WTC11 (cell line): ENCODE data around the gene CABP2. TPM values are rescaled to one million over a fixed set of nuclear protein-coding genes. Genes with fewer than 3 reads are reported as not detected.
A peak's percentile ranks its signal among the peaks of the same experiment; 100 is the strongest.

Source experiments
- ATAC-seq: fragments of 200-7000 bp; cut with Tn5 transposase; 2 replicates; pipeline ENCODE4 v1.10.0; 2021; ENCODE audit warnings: mild to moderate bottlenecking, moderate library complexity
- CTCF ChIA-PET: fragments of 300-600 bp; sonication (Branson Sonifier 250); formaldehyde crosslinking; loops from one replicate; lab custom pipeline; 2021; ENCODE audit warnings: antibody characterized with exemption; lab: Charles Lee
- POLR2A ChIA-PET: fragments of 350-600 bp; sonication (Branson Sonifier 250); formaldehyde crosslinking; loops from one replicate; lab custom pipeline; 2021; ENCODE audit warnings: antibody characterized with exemption; lab: Charles Lee
- DNase-seq: peaks from one replicate; pipeline ENCODE4 v3.0.0; 2021; ENCODE audit warnings: low spot score
- H3K27ac Mint-ChIP-seq: 2 replicates; pipeline ENCODE4 v1.8.0; 2021; ENCODE audit warnings: mixed read lengths
- H3K27me3 Mint-ChIP-seq: 2 replicates; pipeline ENCODE4 v1.8.0; 2021; ENCODE audit warnings: low read depth, mild to moderate bottlenecking, moderate library complexity, mixed read lengths
- H3K36me3 Mint-ChIP-seq: 2 replicates; pipeline ENCODE4 v1.8.0; 2021; ENCODE audit warnings: mixed read lengths
- H3K4me1 Mint-ChIP-seq: 2 replicates; pipeline ENCODE4 v1.8.0; 2022; ENCODE audit warnings: mixed read lengths
- H3K4me3 Mint-ChIP-seq: 2 replicates; pipeline ENCODE4 v1.8.0; 2021; ENCODE audit warnings: mild to moderate bottlenecking, moderate library complexity, mixed read lengths
- H3K9me3 Mint-ChIP-seq: 2 replicates; pipeline ENCODE4 v1.8.0; 2021; ENCODE audit warnings: mixed read lengths
- CREM ChIP-seq: sonication (generic); formaldehyde crosslinking; IDR thresholded peaks from 2 replicates; pipeline ENCODE4 v1.8.1; 2022; ENCODE audit warnings: mild to moderate bottlenecking, missing genetic modification reagents, moderate library complexity
- ETV6 ChIP-seq: sonication (generic); formaldehyde crosslinking; IDR thresholded peaks from 2 replicates; pipeline ENCODE4 v1.8.1; 2022; ENCODE audit warnings: mild to moderate bottlenecking, missing genetic modification reagents
- GABPB1 ChIP-seq: sonication (generic); formaldehyde crosslinking; IDR thresholded peaks from 2 replicates; pipeline ENCODE4 v1.8.1; 2023; ENCODE audit warnings: mild to moderate bottlenecking, missing genetic modification reagents
- NFATC4 ChIP-seq: fragments of 250-450 bp; sonication (Bioruptor Pico); IDR thresholded peaks from 2 replicates; pipeline ENCODE4 v1.9.0; 2021; ENCODE audit warnings: mild to moderate bottlenecking
- NFE2L1 ChIP-seq: sonication (generic); formaldehyde crosslinking; IDR thresholded peaks from 2 replicates; pipeline ENCODE4 v1.8.1; 2023; ENCODE audit warnings: missing genetic modification reagents
- NFYB ChIP-seq: sonication (generic); formaldehyde crosslinking; conservative IDR thresholded peaks from 2 replicates; pipeline ENCODE4 v1.8.0; 2022; ENCODE audit warnings: low read depth, missing genetic modification reagents
- NR3C1 ChIP-seq: sonication (generic); formaldehyde crosslinking; conservative IDR thresholded peaks from 2 replicates; pipeline ENCODE4 v1.8.1; 2023; ENCODE audit warnings: low read depth, mild to moderate bottlenecking, missing genetic modification reagents
- SP1 ChIP-seq: sonication (generic); formaldehyde crosslinking; conservative IDR thresholded peaks from 2 replicates; pipeline ENCODE4 v1.8.1; 2022; ENCODE audit warnings: missing genetic modification reagents
- ZNF121 ChIP-seq: sonication (generic); formaldehyde crosslinking; IDR thresholded peaks from 2 replicates; pipeline ENCODE4 v1.8.0; 2023; ENCODE audit warnings: missing genetic modification reagents
- ZNF232 ChIP-seq: sonication (generic); formaldehyde crosslinking; IDR thresholded peaks from 2 replicates; pipeline ENCODE4 v1.8.0; 2022; ENCODE audit warnings: mild to moderate bottlenecking, missing genetic modification reagents
- total RNA-seq: library from RNA; stranded (reverse); gene quantifications from 3 replicates; pipeline ENCODE4 v1.2.3, GENCODE V29; 2021
- TF ChIP-seq, protein P1 (sequence below): sonication (generic); formaldehyde crosslinking; IDR thresholded peaks from 2 replicates; pipeline ENCODE4 v1.8.0; 2022; ENCODE audit warnings: missing genetic modification reagents
- TF ChIP-seq, protein P2 (sequence below): sonication (generic); formaldehyde crosslinking; IDR thresholded peaks from 2 replicates; pipeline ENCODE4 v1.8.0; 2023; ENCODE audit warnings: missing genetic modification reagents, mild to moderate bottlenecking, borderline replicate concordance
- TF ChIP-seq, protein P3 (sequence below): fragments of 250-450 bp; sonication (Bioruptor Pico); conservative IDR thresholded peaks from 2 replicates; pipeline ENCODE4 v1.9.0; 2021; ENCODE audit warnings: mild to moderate bottlenecking
- TF ChIP-seq, protein P4 (sequence below): sonication (generic); formaldehyde crosslinking; IDR thresholded peaks from 2 replicates; pipeline ENCODE4 v1.8.1; 2022; ENCODE audit warnings: low read depth, missing genetic modification reagents, borderline replicate concordance
- TF ChIP-seq, protein P5 (sequence below): sonication (generic); formaldehyde crosslinking; IDR thresholded peaks from 2 replicates; pipeline ENCODE4 v1.8.0; 2022; ENCODE audit warnings: mild to moderate bottlenecking, missing genetic modification reagents
- TF ChIP-seq, protein P6 (sequence below): sonication (generic); formaldehyde crosslinking; IDR thresholded peaks from 2 replicates; pipeline ENCODE4 v1.8.0; 2022; ENCODE audit warnings: mild to moderate bottlenecking, missing genetic modification reagents
- TF ChIP-seq, protein P7 (sequence below): fragments of 200-600 bp; IDR thresholded peaks from 2 replicates; pipeline ENCODE4 v1.8.0; 2022; ENCODE audit warnings: antibody characterized with exemption
- TF ChIP-seq, protein P8 (sequence below): sonication (generic); formaldehyde crosslinking; IDR thresholded peaks from 2 replicates; pipeline ENCODE4 v1.8.1; 2023; ENCODE audit warnings: mild to moderate bottlenecking, missing genetic modification reagents

Gene CABP2
- total RNA-seq, 1 experiment from 2014 or later, result not detected

DNA sequence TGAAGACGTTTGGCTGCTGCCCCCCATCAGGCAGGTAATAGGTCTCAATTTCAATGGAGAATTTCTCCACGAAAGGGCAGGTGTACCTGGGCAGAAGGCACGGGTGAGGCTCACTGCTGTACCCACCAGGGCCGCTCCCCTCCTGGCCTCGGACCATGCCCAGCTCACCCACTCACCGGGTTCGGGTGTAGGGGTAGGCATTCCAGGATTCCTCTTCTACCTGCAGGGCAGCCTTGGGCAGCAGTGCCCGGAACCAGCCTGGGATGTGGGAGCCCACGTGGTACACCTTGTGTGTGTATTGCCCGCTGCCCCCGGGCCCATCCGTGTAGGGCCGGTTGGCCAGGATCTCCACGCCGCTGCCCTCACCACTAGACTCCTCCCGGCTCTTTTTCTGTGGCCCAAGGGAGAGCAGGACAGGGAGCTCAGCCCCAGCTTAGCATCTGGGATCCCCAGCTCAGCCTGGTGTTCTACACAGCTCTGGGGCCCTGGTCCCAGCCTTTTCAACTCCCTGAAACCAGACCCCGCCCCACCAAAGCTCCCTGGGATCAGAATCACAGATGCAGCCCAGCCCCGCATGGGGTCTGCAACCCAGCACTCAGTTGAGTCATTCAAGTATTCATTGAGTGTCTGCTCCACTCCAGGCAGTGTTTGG lies 20.8 kb downstream of the CABP2 start:
- H3K27me3 Mint-ChIP-seq, result peaks cover 12% of the 10 kb centered on the region
- H3K4me3 Mint-ChIP-seq, result peak overlapping the region; percentile 55
- ATAC-seq, result no peak
- peaks cover 2% of the 10 kb centered on the region; the same call in 1 of the 2 replicates for H3K36me3 Mint-ChIP-seq
- CTCF ChIA-PET, result interaction anchor here (1.1 kb wide), 2 partner anchors 101 to 151 kb away, joined by 3 read pairs; partner anchors contain the start of gene PPP1CA
- H3K9me3 Mint-ChIP-seq, result no peaks in the 10 kb centered on the region
- no peak overlapping the region for H3K27ac Mint-ChIP-seq
- peaks cover 23% of the 10 kb centered on the region for H3K4me1 Mint-ChIP-seq
- POLR2A ChIA-PET, result no interaction called here
- no peak for DNase-seq
- TF ChIP-seq, protein P1, sequence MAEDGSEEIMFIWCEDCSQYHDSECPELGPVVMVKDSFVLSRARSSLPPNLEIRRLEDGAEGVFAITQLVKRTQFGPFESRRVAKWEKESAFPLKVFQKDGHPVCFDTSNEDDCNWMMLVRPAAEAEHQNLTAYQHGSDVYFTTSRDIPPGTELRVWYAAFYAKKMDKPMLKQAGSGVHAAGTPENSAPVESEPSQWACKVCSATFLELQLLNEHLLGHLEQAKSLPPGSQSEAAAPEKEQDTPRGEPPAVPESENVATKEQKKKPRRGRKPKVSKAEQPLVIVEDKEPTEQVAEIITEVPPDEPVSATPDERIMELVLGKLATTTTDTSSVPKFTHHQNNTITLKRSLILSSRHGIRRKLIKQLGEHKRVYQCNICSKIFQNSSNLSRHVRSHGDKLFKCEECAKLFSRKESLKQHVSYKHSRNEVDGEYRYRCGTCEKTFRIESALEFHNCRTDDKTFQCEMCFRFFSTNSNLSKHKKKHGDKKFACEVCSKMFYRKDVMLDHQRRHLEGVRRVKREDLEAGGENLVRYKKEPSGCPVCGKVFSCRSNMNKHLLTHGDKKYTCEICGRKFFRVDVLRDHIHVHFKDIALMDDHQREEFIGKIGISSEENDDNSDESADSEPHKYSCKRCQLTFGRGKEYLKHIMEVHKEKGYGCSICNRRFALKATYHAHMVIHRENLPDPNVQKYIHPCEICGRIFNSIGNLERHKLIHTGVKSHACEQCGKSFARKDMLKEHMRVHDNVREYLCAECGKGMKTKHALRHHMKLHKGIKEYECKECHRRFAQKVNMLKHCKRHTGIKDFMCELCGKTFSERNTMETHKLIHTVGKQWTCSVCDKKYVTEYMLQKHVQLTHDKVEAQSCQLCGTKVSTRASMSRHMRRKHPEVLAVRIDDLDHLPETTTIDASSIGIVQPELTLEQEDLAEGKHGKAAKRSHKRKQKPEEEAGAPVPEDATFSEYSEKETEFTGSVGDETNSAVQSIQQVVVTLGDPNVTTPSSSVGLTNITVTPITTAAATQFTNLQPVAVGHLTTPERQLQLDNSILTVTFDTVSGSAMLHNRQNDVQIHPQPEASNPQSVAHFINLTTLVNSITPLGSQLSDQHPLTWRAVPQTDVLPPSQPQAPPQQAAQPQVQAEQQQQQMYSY (CRISPR knock-in tag), result no peak
- no peak for TF ChIP-seq NFYB (CRISPR knock-in tag)
- TF ChIP-seq, protein P2, sequence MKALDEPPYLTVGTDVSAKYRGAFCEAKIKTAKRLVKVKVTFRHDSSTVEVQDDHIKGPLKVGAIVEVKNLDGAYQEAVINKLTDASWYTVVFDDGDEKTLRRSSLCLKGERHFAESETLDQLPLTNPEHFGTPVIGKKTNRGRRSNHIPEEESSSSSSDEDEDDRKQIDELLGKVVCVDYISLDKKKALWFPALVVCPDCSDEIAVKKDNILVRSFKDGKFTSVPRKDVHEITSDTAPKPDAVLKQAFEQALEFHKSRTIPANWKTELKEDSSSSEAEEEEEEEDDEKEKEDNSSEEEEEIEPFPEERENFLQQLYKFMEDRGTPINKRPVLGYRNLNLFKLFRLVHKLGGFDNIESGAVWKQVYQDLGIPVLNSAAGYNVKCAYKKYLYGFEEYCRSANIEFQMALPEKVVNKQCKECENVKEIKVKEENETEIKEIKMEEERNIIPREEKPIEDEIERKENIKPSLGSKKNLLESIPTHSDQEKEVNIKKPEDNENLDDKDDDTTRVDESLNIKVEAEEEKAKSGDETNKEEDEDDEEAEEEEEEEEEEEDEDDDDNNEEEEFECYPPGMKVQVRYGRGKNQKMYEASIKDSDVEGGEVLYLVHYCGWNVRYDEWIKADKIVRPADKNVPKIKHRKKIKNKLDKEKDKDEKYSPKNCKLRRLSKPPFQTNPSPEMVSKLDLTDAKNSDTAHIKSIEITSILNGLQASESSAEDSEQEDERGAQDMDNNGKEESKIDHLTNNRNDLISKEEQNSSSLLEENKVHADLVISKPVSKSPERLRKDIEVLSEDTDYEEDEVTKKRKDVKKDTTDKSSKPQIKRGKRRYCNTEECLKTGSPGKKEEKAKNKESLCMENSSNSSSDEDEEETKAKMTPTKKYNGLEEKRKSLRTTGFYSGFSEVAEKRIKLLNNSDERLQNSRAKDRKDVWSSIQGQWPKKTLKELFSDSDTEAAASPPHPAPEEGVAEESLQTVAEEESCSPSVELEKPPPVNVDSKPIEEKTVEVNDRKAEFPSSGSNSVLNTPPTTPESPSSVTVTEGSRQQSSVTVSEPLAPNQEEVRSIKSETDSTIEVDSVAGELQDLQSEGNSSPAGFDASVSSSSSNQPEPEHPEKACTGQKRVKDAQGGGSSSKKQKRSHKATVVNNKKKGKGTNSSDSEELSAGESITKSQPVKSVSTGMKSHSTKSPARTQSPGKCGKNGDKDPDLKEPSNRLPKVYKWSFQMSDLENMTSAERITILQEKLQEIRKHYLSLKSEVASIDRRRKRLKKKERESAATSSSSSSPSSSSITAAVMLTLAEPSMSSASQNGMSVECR, result no peak
- TF ChIP-seq CREM (CRISPR knock-in tag), result no peak
- TF ChIP-seq, protein P3, sequence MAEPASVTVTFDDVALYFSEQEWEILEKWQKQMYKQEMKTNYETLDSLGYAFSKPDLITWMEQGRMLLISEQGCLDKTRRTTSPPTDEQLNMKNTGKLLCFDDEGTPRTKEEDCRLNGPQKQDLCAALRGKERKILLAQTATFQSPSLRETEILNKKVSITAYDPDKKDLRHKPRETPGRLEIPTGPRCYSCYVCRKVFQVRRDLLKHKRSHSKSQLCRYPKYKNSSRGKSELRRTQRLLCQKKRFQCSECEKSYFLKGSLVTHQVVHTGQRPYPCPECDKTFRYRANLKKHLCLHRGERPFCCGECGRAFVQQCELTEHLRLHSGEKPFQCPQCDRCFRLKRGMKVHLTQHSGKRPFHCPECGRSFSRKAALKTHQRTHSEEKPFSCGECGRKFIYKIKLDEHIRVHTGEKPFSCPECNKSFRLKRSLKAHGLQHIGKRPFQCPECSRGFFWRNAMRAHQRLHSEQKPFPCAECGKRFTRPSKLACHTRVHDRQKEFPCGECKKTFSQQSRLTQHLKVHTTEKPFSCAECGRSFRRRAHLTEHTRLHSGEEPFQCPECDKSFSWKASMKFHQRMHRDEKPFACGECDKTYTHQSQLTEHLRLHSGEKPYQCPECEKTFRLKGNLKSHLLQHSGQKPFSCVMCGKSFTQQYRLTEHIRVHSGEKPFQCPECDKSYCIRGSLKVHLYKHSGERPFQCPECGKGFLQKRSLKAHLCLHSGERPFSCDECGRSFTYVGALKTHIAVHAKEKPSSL (CRISPR knock-in tag), result no peak
- TF ChIP-seq, protein P4, sequence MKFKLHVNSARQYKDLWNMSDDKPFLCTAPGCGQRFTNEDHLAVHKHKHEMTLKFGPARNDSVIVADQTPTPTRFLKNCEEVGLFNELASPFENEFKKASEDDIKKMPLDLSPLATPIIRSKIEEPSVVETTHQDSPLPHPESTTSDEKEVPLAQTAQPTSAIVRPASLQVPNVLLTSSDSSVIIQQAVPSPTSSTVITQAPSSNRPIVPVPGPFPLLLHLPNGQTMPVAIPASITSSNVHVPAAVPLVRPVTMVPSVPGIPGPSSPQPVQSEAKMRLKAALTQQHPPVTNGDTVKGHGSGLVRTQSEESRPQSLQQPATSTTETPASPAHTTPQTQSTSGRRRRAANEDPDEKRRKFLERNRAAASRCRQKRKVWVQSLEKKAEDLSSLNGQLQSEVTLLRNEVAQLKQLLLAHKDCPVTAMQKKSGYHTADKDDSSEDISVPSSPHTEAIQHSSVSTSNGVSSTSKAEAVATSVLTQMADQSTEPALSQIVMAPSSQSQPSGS (CRISPR knock-in tag), result no peak
- TF ChIP-seq, protein P5, sequence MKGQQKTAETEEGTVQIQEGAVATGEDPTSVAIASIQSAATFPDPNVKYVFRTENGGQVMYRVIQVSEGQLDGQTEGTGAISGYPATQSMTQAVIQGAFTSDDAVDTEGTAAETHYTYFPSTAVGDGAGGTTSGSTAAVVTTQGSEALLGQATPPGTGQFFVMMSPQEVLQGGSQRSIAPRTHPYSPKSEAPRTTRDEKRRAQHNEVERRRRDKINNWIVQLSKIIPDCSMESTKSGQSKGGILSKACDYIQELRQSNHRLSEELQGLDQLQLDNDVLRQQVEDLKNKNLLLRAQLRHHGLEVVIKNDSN, result no peak
- TF ChIP-seq, protein P6, sequence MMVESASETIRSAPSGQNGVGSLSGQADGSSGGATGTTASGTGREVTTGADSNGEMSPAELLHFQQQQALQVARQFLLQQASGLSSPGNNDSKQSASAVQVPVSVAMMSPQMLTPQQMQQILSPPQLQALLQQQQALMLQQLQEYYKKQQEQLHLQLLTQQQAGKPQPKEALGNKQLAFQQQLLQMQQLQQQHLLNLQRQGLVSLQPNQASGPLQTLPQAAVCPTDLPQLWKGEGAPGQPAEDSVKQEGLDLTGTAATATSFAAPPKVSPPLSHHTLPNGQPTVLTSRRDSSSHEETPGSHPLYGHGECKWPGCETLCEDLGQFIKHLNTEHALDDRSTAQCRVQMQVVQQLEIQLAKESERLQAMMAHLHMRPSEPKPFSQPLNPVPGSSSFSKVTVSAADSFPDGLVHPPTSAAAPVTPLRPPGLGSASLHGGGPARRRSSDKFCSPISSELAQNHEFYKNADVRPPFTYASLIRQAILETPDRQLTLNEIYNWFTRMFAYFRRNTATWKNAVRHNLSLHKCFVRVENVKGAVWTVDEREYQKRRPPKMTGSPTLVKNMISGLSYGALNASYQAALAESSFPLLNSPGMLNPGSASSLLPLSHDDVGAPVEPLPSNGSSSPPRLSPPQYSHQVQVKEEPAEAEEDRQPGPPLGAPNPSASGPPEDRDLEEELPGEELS (CRISPR knock-in tag), result no peak
- TF ChIP-seq GABPB1, result no peak
- no peak for TF ChIP-seq NFE2L1 (CRISPR knock-in tag)
- no peak for TF ChIP-seq SP1 (CRISPR knock-in tag)
- TF ChIP-seq ZNF121 (CRISPR knock-in tag), result no peak
- TF ChIP-seq ETV6 (CRISPR knock-in tag), result no peak
- TF ChIP-seq ZNF232 (CRISPR knock-in tag), result no peak
- TF ChIP-seq, protein P7, sequence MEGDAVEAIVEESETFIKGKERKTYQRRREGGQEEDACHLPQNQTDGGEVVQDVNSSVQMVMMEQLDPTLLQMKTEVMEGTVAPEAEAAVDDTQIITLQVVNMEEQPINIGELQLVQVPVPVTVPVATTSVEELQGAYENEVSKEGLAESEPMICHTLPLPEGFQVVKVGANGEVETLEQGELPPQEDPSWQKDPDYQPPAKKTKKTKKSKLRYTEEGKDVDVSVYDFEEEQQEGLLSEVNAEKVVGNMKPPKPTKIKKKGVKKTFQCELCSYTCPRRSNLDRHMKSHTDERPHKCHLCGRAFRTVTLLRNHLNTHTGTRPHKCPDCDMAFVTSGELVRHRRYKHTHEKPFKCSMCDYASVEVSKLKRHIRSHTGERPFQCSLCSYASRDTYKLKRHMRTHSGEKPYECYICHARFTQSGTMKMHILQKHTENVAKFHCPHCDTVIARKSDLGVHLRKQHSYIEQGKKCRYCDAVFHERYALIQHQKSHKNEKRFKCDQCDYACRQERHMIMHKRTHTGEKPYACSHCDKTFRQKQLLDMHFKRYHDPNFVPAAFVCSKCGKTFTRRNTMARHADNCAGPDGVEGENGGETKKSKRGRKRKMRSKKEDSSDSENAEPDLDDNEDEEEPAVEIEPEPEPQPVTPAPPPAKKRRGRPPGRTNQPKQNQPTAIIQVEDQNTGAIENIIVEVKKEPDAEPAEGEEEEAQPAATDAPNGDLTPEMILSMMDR, result no peak
- TF ChIP-seq, protein P8, sequence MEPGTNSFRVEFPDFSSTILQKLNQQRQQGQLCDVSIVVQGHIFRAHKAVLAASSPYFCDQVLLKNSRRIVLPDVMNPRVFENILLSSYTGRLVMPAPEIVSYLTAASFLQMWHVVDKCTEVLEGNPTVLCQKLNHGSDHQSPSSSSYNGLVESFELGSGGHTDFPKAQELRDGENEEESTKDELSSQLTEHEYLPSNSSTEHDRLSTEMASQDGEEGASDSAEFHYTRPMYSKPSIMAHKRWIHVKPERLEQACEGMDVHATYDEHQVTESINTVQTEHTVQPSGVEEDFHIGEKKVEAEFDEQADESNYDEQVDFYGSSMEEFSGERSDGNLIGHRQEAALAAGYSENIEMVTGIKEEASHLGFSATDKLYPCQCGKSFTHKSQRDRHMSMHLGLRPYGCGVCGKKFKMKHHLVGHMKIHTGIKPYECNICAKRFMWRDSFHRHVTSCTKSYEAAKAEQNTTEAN (CRISPR knock-in tag), result no peak
- TF ChIP-seq NR3C1 (CRISPR knock-in tag), result no peak
- TF ChIP-seq NFATC4 (CRISPR knock-in tag), result no peak
